ENCODE data around the gene USP11.

USP11 gene

GRCh38 chrX:47204970-47205369 is 27.8 kb upstream of the USP11 start:
- TF ChIP-seq ISL1 (CRISPR knock-in tag; IDR thresholded peaks at IDR 0.05): no peak
- no peak for TF ChIP-seq TCF4 (CRISPR knock-in tag; IDR thresholded peaks at IDR 0.05; ENCODE audit: borderline replicate concordance)
- no peak for TF ChIP-seq ARNTL (CRISPR knock-in tag; IDR thresholded peaks at IDR 0.05; ENCODE audit: borderline replicate concordance, low read depth)
- no peak for TF ChIP-seq TSHZ2 (CRISPR knock-in tag; IDR thresholded peaks at IDR 0.05)
- TF ChIP-seq SNAI2 (CRISPR knock-in tag; IDR thresholded peaks at IDR 0.05): no peak
- no peak for TF ChIP-seq CSDC2 (CRISPR knock-in tag; IDR thresholded peaks at IDR 0.05)
- TF ChIP-seq OSR1 (CRISPR knock-in tag; IDR thresholded peaks at IDR 0.05): no peak
- TF ChIP-seq GLIS3 (CRISPR knock-in tag; IDR thresholded peaks at IDR 0.05): no peak
- no peak for TF ChIP-seq TOX (CRISPR knock-in tag; IDR thresholded peaks at IDR 0.05; ENCODE audit: borderline replicate concordance)
- TF ChIP-seq CSRNP3 (CRISPR knock-in tag; IDR thresholded peaks at IDR 0.05): no peak
- TF ChIP-seq ZC3H10 (CRISPR knock-in tag; IDR thresholded peaks at IDR 0.05): no peak
- TF ChIP-seq PATZ1 (CRISPR knock-in tag; IDR thresholded peaks at IDR 0.05; ENCODE audit: borderline replicate concordance): no peak

GRCh38 chrX:47206316-47206715 is 26.5 kb upstream of the USP11 start:
- TF ChIP-seq CREB5 (CRISPR knock-in tag; IDR thresholded peaks at IDR 0.05; ENCODE audit: low read depth) (no peak), SNAI2 (CRISPR knock-in tag; IDR thresholded peaks at IDR 0.05) (no peak), CSRNP3 (CRISPR knock-in tag; IDR thresholded peaks at IDR 0.05) (no peak), TCF4 (CRISPR knock-in tag; IDR thresholded peaks at IDR 0.05; ENCODE audit: borderline replicate concordance) (no peak), ISL1 (CRISPR knock-in tag; IDR thresholded peaks at IDR 0.05) (no peak)
- peak; percentile 15; the same call in 1 of the 3 replicates for ATAC-seq

More at GRCh38 chrX:47204970-47205369, 27.8 kb upstream of the USP11 start:
- peak; percentile 36; the same call in 1 of the 3 replicates for ATAC-seq

GRCh38 chrX:47208108-47208507 is 24.7 kb upstream of the USP11 start:
- ATAC-seq: no peak
- TF ChIP-seq TSHZ2 (CRISPR knock-in tag; IDR thresholded peaks at IDR 0.05) (no peak), BACH2 (CRISPR knock-in tag; IDR thresholded peaks at IDR 0.05; ENCODE audit: borderline replicate concordance) (no peak), OSR1 (CRISPR knock-in tag; IDR thresholded peaks at IDR 0.05) (no peak), CSRNP3 (CRISPR knock-in tag; IDR thresholded peaks at IDR 0.05) (no peak), GLIS3 (CRISPR knock-in tag; IDR thresholded peaks at IDR 0.05) (no peak), POU6F1 (CRISPR knock-in tag; IDR thresholded peaks at IDR 0.05; ENCODE audit: borderline replicate concordance, low read depth) (no peak), PATZ1 (CRISPR knock-in tag; IDR thresholded peaks at IDR 0.05; ENCODE audit: borderline replicate concordance) (no peak), ARNTL (CRISPR knock-in tag; IDR thresholded peaks at IDR 0.05; ENCODE audit: borderline replicate concordance, low read depth) (no peak)

Data from SK-N-SH treated with all-trans-retinoic acid at 6 μM for 48 hours (cell line).